SJCRH30 (cell line): ENCODE data around the gene MYCBPAP. TPM values are rescaled to one million over a fixed set of nuclear protein-coding genes. Genes with fewer than 3 reads are reported as not detected.

ENCODE experiments used
- DNase-seq, 2 experiments: peaks; one replicate each; pipeline ENCODE4 v3.0.0-alpha.2; 2015 to 2020
- H3K27ac ChIP-seq: fragments of 250-450 bp; sonication (Bioruptor Pico); 2 replicates; pipeline ENCODE4 v1.5.1; 2020; ENCODE audit warnings: mild to moderate bottlenecking, moderate library complexity
- H3K27me3 ChIP-seq: fragments of 250-450 bp; sonication (Bioruptor Pico); 2 replicates; pipeline ENCODE4 v1.5.1; 2020; ENCODE audit warnings: mild to moderate bottlenecking, moderate library complexity
- H3K36me3 ChIP-seq: fragments of 250-450 bp; sonication (Bioruptor Pico); 2 replicates; pipeline ENCODE4 v1.5.1; 2020; ENCODE audit warnings: mild to moderate bottlenecking, moderate library complexity
- H3K4me1 ChIP-seq: fragments of 250-450 bp; sonication (Bioruptor Pico); 2 replicates; pipeline ENCODE4 v1.5.1; 2020; ENCODE audit warnings: mild to moderate bottlenecking, moderate library complexity
- H3K4me3 ChIP-seq: fragments of 250-450 bp; sonication (Bioruptor Pico); 2 replicates; pipeline ENCODE4 v1.5.1; 2020; ENCODE audit warnings: mild to moderate bottlenecking, moderate library complexity
- H3K9me3 ChIP-seq: fragments of 250-450 bp; sonication (Bioruptor Pico); replicated peaks from 2 replicates; pipeline ENCODE4 v1.5.1; 2020; ENCODE audit warnings: mild to moderate bottlenecking, moderate library complexity
- total RNA-seq: library from RNA; depleted of rRNA; stranded (reverse); fragments of >200 nt; shearing (Covaris generic); gene quantifications from 2 replicates; pipeline ENCODE4 v1.2.3, GENCODE V29; 2014

The MYCBPAP gene
- total RNA-seq, 1 experiment from 2014 or later, result not detected

DNA sequence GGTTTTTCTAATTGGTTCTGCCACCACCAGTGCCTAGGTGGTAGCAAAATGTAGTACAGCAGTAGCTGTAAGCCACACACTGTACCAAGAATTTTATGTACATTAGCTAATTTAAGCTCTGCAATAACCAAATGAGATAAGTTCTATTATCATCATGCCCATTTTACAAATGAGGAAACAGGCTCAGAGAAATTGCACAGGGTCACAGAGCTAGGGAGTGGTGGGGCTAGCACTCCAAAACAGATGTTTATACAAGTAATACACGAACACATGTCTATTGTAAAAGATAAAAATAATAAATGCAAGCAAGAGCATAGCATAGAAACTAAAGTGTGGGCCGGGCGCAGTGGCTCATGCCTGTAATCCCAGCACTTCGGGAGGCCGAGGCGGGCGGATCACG is 16.0 kb upstream of the MYCBPAP start:
- no peaks in the 10 kb centered on the region for H3K4me1 ChIP-seq
- H3K27me3 ChIP-seq, result no peaks in the 10 kb centered on the region
- no peaks in the 10 kb centered on the region for H3K36me3 ChIP-seq
- DNase-seq, result no peak
- H3K27ac ChIP-seq, result no peak overlapping the region
- H3K4me3 ChIP-seq, result no peak overlapping the region
- no peaks in the 10 kb centered on the region for H3K9me3 ChIP-seq

- Histone ChIP-seq H3K36me3 (no peaks in the 10 kb centered on the region), H3K4me3 (no peak overlapping the region), H3K4me1 (no peaks in the 10 kb centered on the region), H3K27ac (no peak overlapping the region), H3K27me3 (no peaks in the 10 kb centered on the region), H3K9me3 (no peaks in the 10 kb centered on the region)
- DNase-seq, result no peak
These were observed 14.5 kb upstream of the MYCBPAP start for GRCh38 chr17:50493744-50494143.

GRCh38 chr17:50495217-50495823 is 12.9 kb upstream of the MYCBPAP start:
- H3K4me3 ChIP-seq, result no peak overlapping the region
- H3K27me3 ChIP-seq, result no peaks in the 10 kb centered on the region
- no peak for DNase-seq
- H3K36me3 ChIP-seq, result no peaks in the 10 kb centered on the region
- H3K9me3 ChIP-seq, result no peaks in the 10 kb centered on the region
- H3K4me1 ChIP-seq, result no peaks in the 10 kb centered on the region
- H3K27ac ChIP-seq, result no peak overlapping the region

DNA sequence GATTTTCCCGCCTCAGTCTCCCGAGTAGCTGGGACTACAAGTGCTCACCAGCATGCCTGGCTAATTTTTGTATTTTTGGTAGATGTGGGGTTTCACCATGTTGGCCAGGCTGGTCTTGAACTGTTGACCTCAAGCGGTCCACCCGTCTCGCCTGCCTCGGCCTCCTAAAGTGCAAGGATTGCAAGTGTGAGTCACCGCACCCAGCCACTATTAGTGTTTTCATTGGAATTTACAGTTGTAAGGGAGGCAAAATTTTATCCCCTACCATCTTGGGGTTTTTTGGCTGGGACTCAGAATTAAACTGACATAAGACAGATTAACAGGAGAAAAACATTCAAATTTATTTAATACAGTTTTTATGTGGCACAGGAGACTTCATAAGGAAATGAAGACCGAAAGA is 12.3 kb upstream of the MYCBPAP start:
- no peak for DNase-seq
- no peaks in the 10 kb centered on the region for H3K36me3 ChIP-seq
- no peaks in the 10 kb centered on the region for H3K27me3 ChIP-seq
- H3K27ac ChIP-seq, result no peak overlapping the region
- no peaks in the 10 kb centered on the region for H3K4me1 ChIP-seq
- H3K4me3 ChIP-seq, result no peak overlapping the region
- no peaks in the 10 kb centered on the region for H3K9me3 ChIP-seq

DNA sequence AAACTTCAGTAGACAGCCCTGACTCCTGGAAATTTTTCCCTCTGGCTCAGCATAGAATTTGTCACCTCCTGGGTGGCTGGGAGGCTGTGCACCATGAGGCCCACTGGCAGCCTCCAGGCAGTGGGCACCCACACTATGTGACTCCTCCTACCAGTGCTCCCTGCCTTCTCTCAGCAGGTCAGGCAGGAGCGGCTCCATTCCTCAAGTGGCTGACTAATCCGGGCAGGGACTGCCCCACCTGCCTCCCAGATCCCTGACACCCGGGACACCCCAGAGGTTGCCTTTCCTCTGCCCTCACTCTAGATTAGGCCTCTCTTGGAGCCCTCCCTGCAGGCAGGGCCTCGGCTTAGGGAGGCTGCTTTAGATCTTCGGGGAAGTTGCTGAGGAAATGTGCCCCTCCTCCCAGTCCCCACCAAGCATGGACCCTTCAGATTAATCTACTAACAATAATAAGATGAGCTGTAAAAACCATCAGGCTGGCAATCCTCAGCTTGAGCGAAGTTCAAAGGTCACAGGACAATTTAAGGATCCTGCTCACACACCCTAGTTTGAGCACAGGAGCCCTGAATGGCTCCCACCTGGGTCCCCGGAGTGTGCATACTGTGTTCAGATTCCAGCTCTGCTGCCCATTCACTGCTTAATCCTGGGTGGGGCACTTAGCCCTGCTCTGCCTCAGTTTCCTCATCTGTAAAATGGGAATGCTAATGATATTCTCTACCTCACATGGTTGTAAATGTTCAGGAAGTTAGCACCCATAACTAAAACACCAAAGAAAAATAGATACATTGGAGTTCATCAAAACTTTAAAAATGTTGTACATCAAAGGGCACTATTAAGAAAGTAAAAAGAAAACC is 10.0 kb upstream of the MYCBPAP start:
- DNase-seq, result no peak
- no peaks in the 10 kb centered on the region for H3K4me1 ChIP-seq
- H3K36me3 ChIP-seq, result no peaks in the 10 kb centered on the region
- no peak overlapping the region for H3K4me3 ChIP-seq
- no peaks in the 10 kb centered on the region for H3K9me3 ChIP-seq
- no peaks in the 10 kb centered on the region for H3K27me3 ChIP-seq
- H3K27ac ChIP-seq, result no peak overlapping the region

- H3K9me3 ChIP-seq, result no peaks in the 10 kb centered on the region
- DNase-seq, result no peak
- no peak overlapping the region for H3K27ac ChIP-seq
- H3K4me3 ChIP-seq, result no peak overlapping the region
- no peaks in the 10 kb centered on the region for H3K36me3 ChIP-seq
- no peaks in the 10 kb centered on the region for H3K4me1 ChIP-seq
- no peaks in the 10 kb centered on the region for H3K27me3 ChIP-seq
These were observed 9.0 kb upstream of the MYCBPAP start for GRCh38 chr17:50499270-50499669.

DNA sequence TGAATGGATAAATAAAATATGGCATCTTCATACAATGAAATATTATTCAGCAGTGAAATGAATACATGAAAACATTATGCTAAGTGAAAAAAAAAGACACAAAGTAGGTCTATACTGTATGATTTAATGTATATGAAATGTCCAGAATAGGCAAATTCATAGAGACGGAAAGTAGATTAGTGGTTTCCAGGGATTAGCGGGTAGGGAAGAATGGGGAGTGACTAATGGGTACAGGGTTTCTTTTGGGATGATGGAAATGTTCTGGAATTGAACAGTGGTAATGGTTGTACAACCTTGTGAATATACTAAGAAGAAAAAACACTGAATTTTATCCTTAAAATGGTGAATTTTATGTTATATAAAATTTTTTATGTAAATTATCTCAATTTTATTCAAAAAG is 8.5 kb upstream of the MYCBPAP start:
- H3K4me1 ChIP-seq, result no peaks in the 10 kb centered on the region
- H3K4me3 ChIP-seq, result no peak overlapping the region
- H3K36me3 ChIP-seq, result no peaks in the 10 kb centered on the region
- H3K9me3 ChIP-seq, result no peaks in the 10 kb centered on the region
- H3K27ac ChIP-seq, result no peak overlapping the region
- no peak for DNase-seq
- no peaks in the 10 kb centered on the region for H3K27me3 ChIP-seq

- no peaks in the 10 kb centered on the region for H3K36me3 ChIP-seq
- H3K9me3 ChIP-seq, result no peaks in the 10 kb centered on the region
- peak in 1 of 2 experiments; percentile 26 for DNase-seq
- no peaks in the 10 kb centered on the region for H3K27me3 ChIP-seq
- H3K4me3 ChIP-seq, result no peak overlapping the region
- H3K4me1 ChIP-seq, result no peaks in the 10 kb centered on the region
- H3K27ac ChIP-seq, result no peak overlapping the region
These were observed 7.2 kb upstream of the MYCBPAP start for GRCh38 chr17:50501054-50501453.

DNA sequence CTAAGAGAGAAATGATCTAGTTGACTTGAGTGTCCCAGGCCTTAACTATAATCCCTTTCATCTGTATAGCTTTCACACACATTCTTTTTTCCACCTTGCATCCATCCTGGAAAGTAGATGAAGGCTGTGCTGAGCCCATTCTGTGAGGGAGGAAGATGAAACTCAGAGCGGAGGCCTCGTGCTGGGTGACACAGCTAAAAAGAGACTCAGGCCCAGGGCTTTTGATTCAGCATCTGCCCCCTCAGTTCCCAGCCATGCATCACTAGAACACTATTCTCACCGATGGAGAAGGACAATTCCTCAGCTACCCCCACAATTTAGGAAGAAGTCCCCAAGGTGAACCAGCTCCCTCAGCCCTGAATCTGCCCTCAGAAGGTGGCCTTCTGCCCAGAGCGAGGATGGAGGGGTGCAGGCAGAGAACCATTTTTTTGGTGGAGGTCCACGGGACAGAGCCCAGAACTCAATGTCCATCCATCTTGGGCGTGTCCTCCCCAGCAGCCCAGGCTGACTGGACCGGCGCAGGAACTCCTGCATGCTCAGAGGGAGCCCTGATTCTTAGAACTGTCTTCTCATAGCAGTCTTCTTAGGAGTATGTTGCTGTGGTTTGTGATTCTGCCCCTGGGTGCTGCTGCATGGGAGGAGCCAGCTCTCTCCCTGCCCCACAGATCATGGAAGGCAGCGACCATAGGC is 5.8 kb upstream of the MYCBPAP start:
- no peak overlapping the region for H3K27ac ChIP-seq
- no peaks in the 10 kb centered on the region for H3K27me3 ChIP-seq
- H3K4me3 ChIP-seq, result no peak overlapping the region
- DNase-seq, result no peak
- no peaks in the 10 kb centered on the region for H3K36me3 ChIP-seq
- no peaks in the 10 kb centered on the region for H3K9me3 ChIP-seq
- H3K4me1 ChIP-seq, result no peaks in the 10 kb centered on the region

- Histone ChIP-seq H3K4me3 (no peak overlapping the region), H3K27me3 (no peaks in the 10 kb centered on the region), H3K9me3 (no peaks in the 10 kb centered on the region), H3K36me3 (no peaks in the 10 kb centered on the region), H3K27ac (no peak overlapping the region), H3K4me1 (no peaks in the 10 kb centered on the region)
- no peak for DNase-seq
These were observed 2.6 kb upstream of the MYCBPAP start for GRCh38 chr17:50505591-50506130.

DNA sequence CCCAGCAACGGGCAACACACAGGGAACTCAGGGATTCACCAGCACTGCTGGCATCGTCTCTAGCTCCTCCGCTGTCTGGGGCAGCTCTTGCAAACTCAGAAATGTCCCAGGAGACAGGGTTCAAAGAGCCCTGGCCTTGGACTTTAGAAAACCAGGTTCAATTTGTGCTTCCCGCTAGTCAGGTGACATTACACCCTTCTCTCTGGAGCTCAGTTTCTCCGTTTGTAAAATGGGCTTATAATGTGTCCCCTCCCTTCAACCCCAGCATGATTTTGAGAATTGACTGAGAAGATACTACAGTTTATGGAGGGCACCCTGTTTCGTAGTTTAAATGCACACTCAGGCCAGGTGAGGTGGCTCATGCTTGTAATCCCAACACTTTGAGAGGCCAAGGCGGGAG is 1.9 kb upstream of the MYCBPAP start:
- Histone ChIP-seq H3K9me3 (no peaks in the 10 kb centered on the region), H3K36me3 (no peaks in the 10 kb centered on the region), H3K4me1 (no peaks in the 10 kb centered on the region), H3K27ac (no peak overlapping the region), H3K27me3 (no peaks in the 10 kb centered on the region), H3K4me3 (no peak overlapping the region)
- DNase-seq, result no peak

DNA sequence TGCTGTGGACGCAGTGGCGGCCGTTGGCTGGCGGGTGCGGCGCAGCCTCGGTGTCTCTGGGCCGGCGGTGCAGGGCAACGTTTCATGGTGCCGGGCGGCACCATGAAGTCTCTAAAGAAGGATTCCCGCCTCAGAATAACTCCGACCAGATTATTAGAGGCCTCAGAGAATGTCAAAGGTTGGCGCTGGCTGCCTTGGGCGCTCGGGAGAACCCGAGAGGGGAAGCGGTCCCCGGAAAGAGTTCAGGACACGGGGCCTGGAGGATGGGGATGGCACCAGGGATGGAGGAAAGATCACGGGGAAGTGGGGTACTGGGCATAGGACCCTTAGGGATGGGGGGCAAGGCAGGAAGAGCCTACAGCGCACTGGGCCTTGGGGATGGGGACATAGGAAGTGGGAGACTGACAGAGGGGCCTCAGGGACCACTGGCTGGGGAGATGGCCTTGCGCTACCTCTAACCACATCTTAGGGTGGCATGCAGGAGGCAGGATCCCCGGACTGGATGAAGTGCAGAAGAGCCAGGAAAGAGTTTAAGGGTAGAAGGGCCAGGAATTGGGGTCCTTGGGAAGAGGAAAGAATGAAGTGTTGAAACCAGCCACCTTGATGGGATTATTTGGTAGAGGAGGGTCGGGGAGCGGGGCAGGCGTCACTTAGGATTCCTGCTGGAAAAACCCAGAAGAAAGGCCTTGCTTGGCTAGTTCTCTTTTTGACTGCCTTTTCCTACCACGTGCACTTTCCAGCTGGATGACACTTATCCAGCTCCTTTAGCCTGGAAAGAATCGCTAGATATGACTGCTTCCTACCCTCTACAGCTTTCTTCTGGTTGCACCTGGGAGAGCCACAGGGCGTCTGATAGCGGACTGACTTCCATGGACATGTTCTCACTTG is 578 bp downstream of the MYCBPAP start:
- no peaks in the 10 kb centered on the region for H3K4me1 ChIP-seq
- H3K9me3 ChIP-seq, result no peaks in the 10 kb centered on the region
- no peak for DNase-seq
- H3K4me3 ChIP-seq, result no peak overlapping the region
- no peak overlapping the region for H3K27ac ChIP-seq
- H3K36me3 ChIP-seq, result no peaks in the 10 kb centered on the region
- H3K27me3 ChIP-seq, result no peaks in the 10 kb centered on the region

DNA sequence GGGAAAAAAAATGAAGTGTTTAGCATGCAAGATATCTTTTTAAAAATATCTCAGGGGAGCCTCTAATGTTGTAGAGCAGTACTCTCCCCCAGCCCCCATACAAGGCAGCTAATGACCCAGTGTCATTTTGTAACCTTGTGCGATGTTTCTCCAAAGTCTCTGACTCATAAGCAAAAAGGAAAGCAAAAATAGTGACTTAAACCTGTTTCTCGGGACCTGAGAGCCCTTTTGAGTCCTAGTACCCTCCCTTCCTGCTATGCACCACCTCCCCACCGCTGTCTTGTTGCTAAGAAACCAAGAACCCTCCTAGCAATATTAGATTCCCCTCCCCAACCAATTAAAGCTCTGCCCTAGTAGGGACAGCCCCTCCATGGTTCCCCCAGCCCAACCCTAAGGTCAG is 2.8 kb downstream of the MYCBPAP start:
- Histone ChIP-seq H3K4me3 (no peak overlapping the region), H3K9me3 (no peaks in the 10 kb centered on the region), H3K4me1 (no peaks in the 10 kb centered on the region), H3K36me3 (no peaks in the 10 kb centered on the region), H3K27me3 (no peaks in the 10 kb centered on the region), H3K27ac (no peak overlapping the region)
- no peak for DNase-seq

- DNase-seq, result no peak
- no peaks in the 10 kb centered on the region for H3K36me3 ChIP-seq
- no peak overlapping the region for H3K4me3 ChIP-seq
- H3K4me1 ChIP-seq, result no peaks in the 10 kb centered on the region
- no peaks in the 10 kb centered on the region for H3K9me3 ChIP-seq
- no peaks in the 10 kb centered on the region for H3K27me3 ChIP-seq
- H3K27ac ChIP-seq, result no peak overlapping the region
These were observed 5.3 kb downstream of the MYCBPAP start for GRCh38 chr17:50513495-50513894.
